Inflammatory macrophage treated with lipopolysaccharide for 1 hour (primary cell): ENCODE results near the gene MROH2A.
"Not testable (repeated sequence)": the region's sequence is repeated elsewhere in the genome, so short reads cannot be mapped to it uniquely, and the experiment has no call there.

ENCODE experiments used
- DNase-seq, 2 donors: peaks; one replicate each; pipeline ENCODE4 v3.0.0-alpha.2; 2020 to 2022

The MROH2A gene

GRCh38 chr2:233778030-233778429, at the start of gene MROH2A:
Gene MROH2A, plus strand, starts transcription at chr2:233778330. Its CDS starts 1,029 bp downstream, at chr2:233779359.
- DNase-seq = no peak

DNA sequence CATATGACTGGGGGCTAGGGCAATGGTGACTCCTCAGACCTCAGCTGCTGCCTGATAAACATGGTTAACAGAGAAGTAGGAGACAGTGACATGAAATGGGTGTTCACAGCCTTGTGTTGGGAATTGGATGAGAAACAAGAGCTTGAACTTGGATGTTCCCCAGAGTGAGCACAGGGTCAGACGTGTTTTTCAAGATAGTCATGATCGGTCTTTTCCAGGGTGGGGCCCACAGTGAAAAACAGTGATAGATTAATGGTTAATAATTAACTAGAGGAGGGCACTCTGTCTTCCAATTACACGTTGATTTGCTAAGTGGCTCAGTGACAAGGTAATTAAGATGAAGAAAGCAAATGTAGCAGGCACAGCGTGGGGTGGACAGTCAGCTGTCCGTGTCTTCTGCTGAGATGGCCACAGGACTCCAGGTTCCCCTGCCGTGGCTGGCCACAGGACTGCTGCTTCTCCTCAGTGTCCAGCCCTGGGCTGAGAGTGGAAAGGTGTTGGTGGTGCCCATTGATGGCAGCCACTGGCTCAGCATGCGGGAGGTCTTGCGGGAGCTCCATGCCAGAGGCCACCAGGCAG, 49.3 kb upstream of the MROH2A start, which contains the start of gene UGT1A3:
Gene UGT1A3, plus strand, starts transcription at position 320 of the 579 bp plus-strand sequence. Its CDS starts 85 bp downstream, at position 405.
- DNase-seq = no peak

GRCh38 chr2:233736868-233737653, 41.1 kb upstream of the MROH2A start:
- not testable (repeated sequence) for DNase-seq

GRCh38 chr2:233740870-233741269, 37.3 kb upstream of the MROH2A start:
- no peak for DNase-seq

GRCh38 chr2:233743464-233744259, 34.5 kb upstream of the MROH2A start:
- no peak for DNase-seq

DNA sequence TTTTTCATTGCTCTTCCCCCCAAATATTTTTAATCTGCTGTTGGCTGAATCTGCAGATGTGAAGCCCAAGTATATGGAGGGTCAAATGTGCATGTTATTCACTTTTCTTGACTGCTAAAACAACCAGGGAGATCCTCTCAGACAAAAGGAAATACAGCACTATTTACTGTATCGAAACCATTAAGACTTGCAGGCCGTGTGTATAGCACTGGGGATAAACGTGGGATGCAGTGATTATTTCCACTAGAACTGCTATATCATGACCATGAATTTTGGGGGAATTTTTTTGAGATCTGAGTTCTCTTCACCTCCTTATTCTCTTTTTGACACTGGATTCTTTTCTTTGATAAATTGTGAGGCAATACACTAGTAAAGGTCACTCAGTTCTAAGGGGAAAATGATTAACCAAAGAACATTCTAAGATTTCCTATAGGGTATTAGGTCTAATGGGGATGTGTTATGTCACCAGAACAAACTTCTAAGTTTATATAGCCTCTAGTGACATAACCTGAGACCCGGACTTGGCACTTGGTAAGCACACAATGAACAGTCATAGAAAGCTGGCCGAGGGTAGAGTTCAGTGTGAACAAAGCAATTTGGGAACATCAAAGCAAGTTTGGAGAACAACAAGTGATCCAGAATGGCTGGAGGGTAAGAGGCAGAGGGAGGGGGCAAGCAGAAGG, 32.9 kb upstream of the MROH2A start:
- DNase-seq = no peak

GRCh38 chr2:233745838-233746237, 32.3 kb upstream of the MROH2A start:
- DNase-seq = not testable (repeated sequence)

DNA sequence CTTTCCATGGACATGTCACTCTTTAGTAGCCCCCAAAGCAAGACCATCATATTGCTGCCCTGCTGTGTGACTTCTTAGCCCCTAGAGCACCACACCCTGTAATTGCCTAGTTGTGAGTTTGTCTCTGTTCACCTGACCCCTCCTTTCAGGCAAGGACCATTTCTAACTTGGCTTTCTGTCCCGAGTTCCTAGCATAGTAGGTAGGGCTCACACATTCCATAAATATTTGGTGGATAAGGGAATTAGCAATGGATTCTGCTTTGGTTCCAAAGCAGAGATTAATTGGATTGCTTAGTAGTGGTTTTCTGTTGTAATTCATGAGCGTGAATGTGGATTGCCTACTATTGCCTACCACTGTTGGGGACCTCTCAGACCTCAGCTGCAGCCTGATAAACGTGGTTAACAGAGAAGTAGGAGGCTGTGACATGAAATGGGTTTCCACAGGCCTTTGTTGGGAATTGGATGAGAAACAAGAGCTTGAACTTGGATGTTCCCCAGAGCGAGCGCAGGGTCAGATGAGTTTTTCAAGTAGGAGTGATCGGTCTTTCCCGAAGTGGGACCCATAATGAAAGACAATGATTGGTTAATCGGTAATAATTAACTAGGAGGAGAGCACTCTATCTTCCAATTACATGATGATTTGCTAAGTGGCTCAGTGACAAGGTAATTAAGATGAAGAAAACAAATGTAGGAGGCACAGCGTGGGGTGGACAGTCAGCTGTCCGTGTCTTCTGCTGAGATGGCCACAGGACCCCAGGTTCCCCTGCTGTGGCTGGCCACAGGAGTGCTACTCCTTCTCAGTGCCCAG, 31.5 kb upstream of the MROH2A start:
- no peak for DNase-seq

DNA sequence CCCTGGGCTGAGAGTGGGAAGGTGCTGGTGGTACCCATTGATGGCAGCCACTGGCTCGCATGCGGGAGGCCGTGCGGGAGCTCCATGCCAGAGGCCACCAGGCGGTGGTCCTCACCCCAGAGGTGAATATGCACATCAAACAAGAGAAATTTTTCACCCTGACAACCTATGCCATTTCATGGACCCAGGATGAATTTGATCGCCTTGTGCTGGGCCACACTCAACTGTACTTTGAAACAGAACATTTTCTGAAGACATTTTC, 30.9 kb upstream of the MROH2A start:
- DNase-seq = no peak

- not testable (repeated sequence) for DNase-seq
Observed at GRCh38 chr2:233750689-233751088, 27.4 kb upstream of the MROH2A start.

DNA sequence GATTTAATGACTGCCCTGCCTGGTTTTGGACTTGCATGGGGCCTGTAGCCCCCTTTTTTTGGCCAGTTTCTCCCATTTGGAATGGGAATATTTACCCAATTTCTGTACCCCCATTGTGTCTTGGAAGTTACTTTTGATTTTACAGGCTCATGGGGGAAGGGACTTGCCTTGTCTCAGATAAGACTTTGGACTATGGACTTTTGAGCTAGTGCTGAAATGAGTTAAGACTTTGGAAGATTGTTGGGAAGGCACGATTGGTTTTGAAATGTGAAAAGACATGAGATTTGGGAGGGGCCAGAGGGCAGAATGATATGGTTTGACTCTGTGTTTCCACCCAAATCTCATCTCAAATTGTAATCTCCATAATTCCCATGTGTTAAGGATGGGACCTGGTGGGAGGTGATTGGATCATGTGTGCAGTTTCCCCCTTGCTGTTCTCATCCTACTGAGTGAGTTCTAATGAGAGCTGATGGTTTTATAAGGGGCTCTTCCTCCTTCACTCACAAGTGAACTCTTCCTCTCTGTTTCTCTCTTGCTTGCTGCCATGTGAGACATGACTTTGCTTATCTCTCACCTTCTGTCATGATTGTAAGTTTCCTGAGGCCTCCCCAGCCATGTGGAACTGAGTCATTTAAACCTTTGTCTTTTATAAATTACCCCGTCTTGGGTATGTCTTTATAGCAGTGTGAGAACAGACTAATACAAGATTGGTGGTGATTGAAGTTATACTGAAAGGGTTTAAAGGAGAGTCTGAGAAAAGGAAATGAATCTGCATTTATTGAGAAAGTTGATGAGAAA, 26.7 kb upstream of the MROH2A start:
- not testable (repeated sequence) for DNase-seq

- DNase-seq = no peak
Observed at GRCh38 chr2:233754872-233755611, 23.1 kb upstream of the MROH2A start.

- DNase-seq = no peak
Observed at GRCh38 chr2:233756429-233757081, 21.6 kb upstream of the MROH2A start.

DNA sequence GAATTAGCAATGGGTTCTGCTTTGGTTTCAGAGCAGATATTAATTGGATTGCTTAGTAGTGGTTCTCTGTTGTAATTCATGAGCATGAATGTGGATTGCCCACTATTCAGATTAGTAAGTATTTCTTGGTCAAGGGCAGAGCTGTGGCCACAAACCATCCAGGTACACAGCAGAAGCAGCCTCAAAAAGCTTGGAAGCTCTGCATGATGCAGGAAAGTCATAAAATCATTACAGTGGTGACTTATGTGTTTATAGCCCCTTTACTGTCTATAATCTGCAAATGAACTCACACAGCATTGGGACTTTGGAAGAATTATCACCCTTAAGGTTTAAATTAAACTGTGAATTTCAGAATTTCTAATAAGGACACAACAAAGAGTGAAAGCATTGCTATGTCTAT, 20.0 kb upstream of the MROH2A start:
- DNase-seq = no peak

GRCh38 chr2:233758849-233759248, 19.3 kb upstream of the MROH2A start:
- no peak for DNase-seq

GRCh38 chr2:233760043-233760442, 18.1 kb upstream of the MROH2A start, which contains the start of gene UGT1A1:
Gene UGT1A1, plus strand, starts transcription at chr2:233760270. Its CDS starts 18 bp downstream, at chr2:233760288.
- DNase-seq = no peak

DNA sequence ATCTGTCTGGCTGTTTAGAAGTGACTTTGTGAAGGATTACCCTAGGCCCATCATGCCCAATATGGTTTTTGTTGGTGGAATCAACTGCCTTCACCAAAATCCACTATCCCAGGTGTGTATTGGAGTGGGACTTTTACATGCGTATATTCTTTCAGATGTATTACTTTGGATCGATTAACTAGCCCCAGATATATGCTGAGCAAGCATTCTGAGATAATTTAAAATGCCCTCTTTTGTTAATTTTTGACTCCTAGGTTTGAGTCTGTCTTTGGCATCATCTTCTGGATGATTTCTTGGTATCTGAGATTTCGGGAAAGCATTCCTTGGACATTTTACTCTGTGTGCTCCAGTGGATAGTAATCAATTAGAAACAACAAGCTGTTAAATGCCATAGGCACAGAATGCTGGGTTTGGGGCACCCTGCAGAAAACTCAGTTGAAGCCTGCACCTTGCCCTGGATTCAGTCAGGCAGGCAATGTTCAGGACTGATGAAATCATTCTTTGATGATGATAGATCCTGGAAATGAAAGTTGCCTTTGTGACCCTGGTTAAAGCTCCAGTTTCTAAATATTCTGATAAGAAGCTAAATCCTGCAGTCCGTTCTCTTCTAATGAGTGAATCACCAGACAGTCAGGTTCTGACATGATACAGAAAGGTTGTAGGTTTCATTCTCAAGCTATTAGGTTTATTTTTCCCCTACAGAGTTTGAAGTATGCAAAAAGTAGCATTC, 16.9 kb upstream of the MROH2A start:
- no peak for DNase-seq

GRCh38 chr2:233764264-233764663, 13.9 kb upstream of the MROH2A start:
- peak in 1 of 2 donors; percentile 1 for DNase-seq

GRCh38 chr2:233764761-233765160, 13.4 kb upstream of the MROH2A start:
- no peak for DNase-seq
